ENCODE data around the gene ZNF444. TPM values are rescaled to one million over a fixed set of nuclear protein-coding genes. Genes with fewer than 3 reads are reported as not detected.

The ZNF444 gene
- total RNA-seq, 1 experiment from 2014 or later: 92.2 TPM

DNA sequence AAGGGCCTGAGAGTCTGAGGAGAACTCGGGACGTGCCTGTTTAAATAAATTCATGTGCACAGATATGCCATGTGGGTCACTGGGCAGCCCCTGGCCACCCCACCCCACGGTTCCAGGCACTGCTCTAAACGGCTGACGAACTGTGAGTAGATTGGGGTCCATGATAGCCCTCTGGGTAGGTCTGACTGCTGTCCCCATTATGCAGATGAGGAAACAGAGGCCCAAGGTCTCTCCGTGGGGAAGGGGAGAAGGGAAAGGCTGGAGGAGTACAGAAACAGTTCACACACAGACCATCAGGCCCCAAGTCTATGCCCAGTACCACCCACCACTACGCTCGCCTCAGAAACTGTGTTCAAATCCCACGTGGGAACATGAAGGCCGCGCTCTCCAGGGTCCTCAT lies 34.1 kb upstream of the ZNF444 start:
- Histone ChIP-seq H3K27me3 (replicated peaks; ENCODE audit: control insufficient read depth, insufficient read depth, low read length) (no peaks in the 10 kb centered on the region), H3K9me3 (no peaks in the 10 kb centered on the region), H3K4me1 (peaks cover 16% of the 10 kb centered on the region), H3K4me3 (ENCODE audit: low read depth, low read length) (no peak overlapping the region), H3K36me3 (ENCODE audit: control insufficient read depth, insufficient read depth, low read length) (peaks cover 1% of the 10 kb centered on the region)
- Mint-ChIP-seq H3K4me3 (ENCODE audit: unreplicated experiment) (no peak overlapping the region), H3K27me3 (ENCODE audit: insufficient read depth, unreplicated experiment) (no peaks in the 10 kb centered on the region), H3K36me3 (ENCODE audit: insufficient read depth, unreplicated experiment) (peaks cover 66% of the 10 kb centered on the region), H3K4me1 (ENCODE audit: low read depth, unreplicated experiment) (peaks cover 6% of the 10 kb centered on the region), H3K27ac (ENCODE audit: unreplicated experiment) (no peak overlapping the region), H3K9me3 (ENCODE audit: unreplicated experiment) (no peaks in the 10 kb centered on the region)
- intact Hi-C loops (cut with micrococcal nuclease; ENCODE audit: unreplicated experiment): no loop called here
- no TSS peak for BruUV-seq (replicated peaks)
- no peak for TF ChIP-seq CTCF (IDR thresholded peaks at IDR 0.05; ENCODE audit: insufficient read depth in 1 of 2, low read depth in 1 of 2, low read length in 1 of 2, severe bottlenecking in 1 of 2, unreplicated experiment in 1 of 2)
- DNase-seq: no peak
- CTCF ChIA-PET: no interaction called here
- POLR2A ChIA-PET: interaction anchor here (0.6 kb wide), 1 partner anchor 14 kb away, joined by 4 read pairs; the partner anchor contains the start of gene ZNF787

DNA sequence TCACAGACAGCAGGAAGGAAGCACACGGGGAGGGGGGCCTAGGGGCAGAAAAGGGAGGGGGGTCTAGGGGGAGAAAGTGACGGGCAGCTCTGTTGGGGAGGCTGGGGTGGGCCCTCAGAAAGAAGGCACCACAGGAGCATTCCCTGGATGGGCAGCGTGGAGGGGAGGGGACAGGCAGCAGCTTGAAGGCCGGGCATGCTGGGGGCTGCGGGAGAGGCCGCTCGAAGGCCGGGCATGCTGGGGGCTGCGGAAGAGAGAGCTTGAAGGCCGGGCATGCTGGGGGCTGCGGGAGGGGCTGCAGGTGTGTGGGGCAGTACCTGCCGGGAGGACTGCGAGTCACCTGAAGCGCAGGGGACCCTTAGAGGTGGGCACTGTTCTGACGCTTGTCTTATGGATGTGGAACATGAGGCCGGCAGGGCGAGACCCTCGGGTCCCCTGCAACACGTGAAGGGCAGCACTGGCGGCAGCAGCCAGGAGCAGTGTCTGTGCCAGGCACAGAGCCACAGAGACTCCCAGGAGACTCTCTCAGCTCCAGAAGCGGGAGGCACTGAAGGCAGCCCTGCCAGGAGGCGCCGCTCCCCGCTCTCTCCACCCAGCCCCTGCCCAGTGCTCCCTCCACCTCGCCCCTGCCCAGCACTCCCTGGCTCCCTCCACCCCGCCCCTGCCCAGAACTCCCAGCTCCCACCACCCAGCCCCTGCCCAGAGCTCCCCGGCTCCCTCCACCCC lies 33.3 kb upstream of the ZNF444 start:
- H3K9me3 Mint-ChIP-seq (ENCODE audit: unreplicated experiment): no peaks in the 10 kb centered on the region
- DNase-seq: no peak
- ChIA-PET CTCF (no interaction called here), POLR2A (interaction anchor here (0.6 kb wide), 1 partner anchor 14 kb away, joined by 4 read pairs; the partner anchor contains the start of gene ZNF787)
- Histone ChIP-seq H3K27me3 (replicated peaks; ENCODE audit: control insufficient read depth, insufficient read depth, low read length) (no peaks in the 10 kb centered on the region), H3K9me3 (no peaks in the 10 kb centered on the region), H3K4me1 (peaks cover 20% of the 10 kb centered on the region), H3K36me3 (ENCODE audit: control insufficient read depth, insufficient read depth, low read length) (peaks cover 1% of the 10 kb centered on the region), H3K4me3 (ENCODE audit: low read depth, low read length) (no peak overlapping the region)
- intact Hi-C loops (cut with micrococcal nuclease; ENCODE audit: unreplicated experiment): no loop called here
- no TSS peak for BruUV-seq (replicated peaks)
- no peak for TF ChIP-seq CTCF (IDR thresholded peaks at IDR 0.05; ENCODE audit: insufficient read depth in 1 of 2, low read depth in 1 of 2, low read length in 1 of 2, severe bottlenecking in 1 of 2, unreplicated experiment in 1 of 2)
- no peaks in the 10 kb centered on the region for H3K27me3 Mint-ChIP-seq (ENCODE audit: insufficient read depth, unreplicated experiment)
- peaks cover 13% of the 10 kb centered on the region for H3K4me1 Mint-ChIP-seq (ENCODE audit: low read depth, unreplicated experiment)
- H3K4me3 Mint-ChIP-seq (ENCODE audit: unreplicated experiment): no peak overlapping the region
- no peak overlapping the region for H3K27ac Mint-ChIP-seq (ENCODE audit: unreplicated experiment)
- peaks cover 62% of the 10 kb centered on the region for H3K36me3 Mint-ChIP-seq (ENCODE audit: insufficient read depth, unreplicated experiment)

- H3K9me3 ChIP-seq: no peaks in the 10 kb centered on the region
- intact Hi-C loops (cut with micrococcal nuclease; ENCODE audit: unreplicated experiment): no loop called here
- H3K9me3 Mint-ChIP-seq (ENCODE audit: unreplicated experiment): no peaks in the 10 kb centered on the region
- peaks cover 20% of the 10 kb centered on the region for H3K4me1 ChIP-seq
- H3K27ac Mint-ChIP-seq (ENCODE audit: unreplicated experiment): no peak overlapping the region
- peaks cover 64% of the 10 kb centered on the region for H3K36me3 Mint-ChIP-seq (ENCODE audit: insufficient read depth, unreplicated experiment)
- ChIA-PET POLR2A (interaction anchor here (0.6 kb wide), 1 partner anchor 91 kb away, joined by 3 read pairs; no protein-coding TSS in a partner anchor), CTCF (no interaction called here)
- no TSS peak for BruUV-seq (replicated peaks)
- H3K4me1 Mint-ChIP-seq (ENCODE audit: low read depth, unreplicated experiment): peaks cover 21% of the 10 kb centered on the region
- H3K27me3 ChIP-seq (replicated peaks; ENCODE audit: control insufficient read depth, insufficient read depth, low read length): no peaks in the 10 kb centered on the region
- H3K4me3 Mint-ChIP-seq (ENCODE audit: unreplicated experiment): no peak overlapping the region
- TF ChIP-seq CTCF (IDR thresholded peaks at IDR 0.05; ENCODE audit: insufficient read depth in 1 of 2, low read depth in 1 of 2, low read length in 1 of 2, severe bottlenecking in 1 of 2, unreplicated experiment in 1 of 2): no peak
- peaks cover 1% of the 10 kb centered on the region for H3K36me3 ChIP-seq (ENCODE audit: control insufficient read depth, insufficient read depth, low read length)
- no peaks in the 10 kb centered on the region for H3K27me3 Mint-ChIP-seq (ENCODE audit: insufficient read depth, unreplicated experiment)
- DNase-seq: no peak
- H3K4me3 ChIP-seq (ENCODE audit: low read depth, low read length): no peak overlapping the region
Measured at GRCh38 chr19:56108447-56109195, 32.5 kb upstream of the ZNF444 start.

Measured in Caco-2 (cell line).